Measurements from ENCODE around the gene PKD2. TPM values are rescaled to one million over a fixed set of nuclear protein-coding genes. Genes with fewer than 3 reads are reported as not detected.

The PKD2 gene
- total and polyA plus RNA-seq, 7 donors = 1.4 to 123 (median 67.6) TPM

DNA sequence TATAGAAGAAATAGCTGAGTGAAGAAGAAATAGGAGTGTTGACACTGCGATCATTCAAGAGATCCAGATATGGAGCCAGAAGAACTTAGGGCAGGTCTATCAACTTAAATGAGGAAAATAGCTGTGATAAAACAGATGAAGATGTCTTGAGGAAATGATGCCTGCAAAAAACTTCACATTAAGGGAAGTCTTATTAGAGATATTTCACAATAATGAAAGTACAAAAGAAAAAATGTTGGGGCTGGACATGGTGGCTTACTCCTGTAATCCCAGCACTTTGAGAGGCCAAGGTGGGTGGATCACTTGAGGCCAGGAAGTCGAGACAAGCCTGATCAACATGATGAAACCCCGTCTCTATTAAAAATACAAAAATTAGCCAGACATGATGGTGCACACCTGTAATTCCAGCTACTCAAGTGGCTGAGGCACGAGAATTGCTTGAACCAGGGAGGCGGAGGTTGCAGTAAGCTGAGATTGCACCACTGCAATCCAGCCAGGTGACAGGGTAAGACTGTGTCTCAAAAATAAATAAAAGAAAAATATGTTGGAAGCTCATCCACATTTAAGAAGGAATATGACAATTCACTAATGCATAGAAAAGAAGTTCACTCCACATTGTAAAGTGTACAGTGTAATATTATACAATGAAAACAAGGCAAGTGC, 56.3 kb downstream of the PKD2 start:
- no peak for DNase-seq
- TF ChIP-seq POLR2A (IDR thresholded peaks at IDR 0.05) (no peak), POLR2AphosphoS5 (IDR thresholded peaks at IDR 0.05) (no peak), EP300 (IDR thresholded peaks at IDR 0.05) (no peak)
- TF ChIP-seq, protein P1, sequence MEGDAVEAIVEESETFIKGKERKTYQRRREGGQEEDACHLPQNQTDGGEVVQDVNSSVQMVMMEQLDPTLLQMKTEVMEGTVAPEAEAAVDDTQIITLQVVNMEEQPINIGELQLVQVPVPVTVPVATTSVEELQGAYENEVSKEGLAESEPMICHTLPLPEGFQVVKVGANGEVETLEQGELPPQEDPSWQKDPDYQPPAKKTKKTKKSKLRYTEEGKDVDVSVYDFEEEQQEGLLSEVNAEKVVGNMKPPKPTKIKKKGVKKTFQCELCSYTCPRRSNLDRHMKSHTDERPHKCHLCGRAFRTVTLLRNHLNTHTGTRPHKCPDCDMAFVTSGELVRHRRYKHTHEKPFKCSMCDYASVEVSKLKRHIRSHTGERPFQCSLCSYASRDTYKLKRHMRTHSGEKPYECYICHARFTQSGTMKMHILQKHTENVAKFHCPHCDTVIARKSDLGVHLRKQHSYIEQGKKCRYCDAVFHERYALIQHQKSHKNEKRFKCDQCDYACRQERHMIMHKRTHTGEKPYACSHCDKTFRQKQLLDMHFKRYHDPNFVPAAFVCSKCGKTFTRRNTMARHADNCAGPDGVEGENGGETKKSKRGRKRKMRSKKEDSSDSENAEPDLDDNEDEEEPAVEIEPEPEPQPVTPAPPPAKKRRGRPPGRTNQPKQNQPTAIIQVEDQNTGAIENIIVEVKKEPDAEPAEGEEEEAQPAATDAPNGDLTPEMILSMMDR (IDR thresholded peaks at IDR 0.05) = no peak
- Histone ChIP-seq H3K27me3 (no peaks in the 10 kb centered on the region), H3K4me3 (no peak overlapping the region), H3K4me1 (no peaks in the 10 kb centered on the region), H3K36me3 (peaks cover 23 to 100% (median 48%) of the 10 kb centered on the region in 4 donors), H3K9me3 (no peaks in the 10 kb centered on the region), H3K27ac (no peak overlapping the region)
- 92 to 95% methylated on average over 5 of the region's 5 CpGs for WGBS, 2 donors
- intact Hi-C loops (cut with DNase I) = no loop called here

DNA sequence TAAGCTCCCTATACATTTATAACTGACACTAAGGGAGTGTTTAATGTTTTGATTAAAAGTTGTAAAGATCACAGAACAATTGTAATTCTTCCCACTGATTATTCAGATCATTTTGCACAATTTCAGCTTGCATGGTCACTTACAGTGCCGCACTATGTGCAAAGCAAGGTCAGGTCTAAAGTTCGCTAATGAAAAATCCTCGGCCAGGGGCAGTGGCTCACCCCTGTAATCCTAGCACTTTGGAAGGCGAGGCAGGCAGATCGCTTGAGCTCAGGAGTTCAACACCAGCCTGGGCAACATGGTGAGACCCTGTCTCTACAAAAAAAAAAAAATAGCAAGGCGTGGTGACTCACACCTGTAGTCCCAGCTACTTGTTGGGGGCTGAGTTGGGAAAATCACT, 57.0 kb downstream of the PKD2 start:
- Histone ChIP-seq H3K9me3 (no peaks in the 10 kb centered on the region), H3K27ac (no peak overlapping the region), H3K36me3 (peaks cover 23 to 100% (median 50%) of the 10 kb centered on the region in 4 donors), H3K27me3 (no peaks in the 10 kb centered on the region), H3K4me3 (no peak overlapping the region), H3K4me1 (no peaks in the 10 kb centered on the region)
- intact Hi-C loops (cut with DNase I) = no loop called here
- no peak for TF ChIP-seq POLR2A (IDR thresholded peaks at IDR 0.05)
- TF ChIP-seq, protein P1 (IDR thresholded peaks at IDR 0.05) = no peak
- no peak for TF ChIP-seq EP300 (IDR thresholded peaks at IDR 0.05)
- TF ChIP-seq POLR2AphosphoS5 (IDR thresholded peaks at IDR 0.05) = no peak
- no peak for DNase-seq
- 87 to 90% methylated on average over 6 of the region's 6 CpGs for WGBS, 2 donors

DNA sequence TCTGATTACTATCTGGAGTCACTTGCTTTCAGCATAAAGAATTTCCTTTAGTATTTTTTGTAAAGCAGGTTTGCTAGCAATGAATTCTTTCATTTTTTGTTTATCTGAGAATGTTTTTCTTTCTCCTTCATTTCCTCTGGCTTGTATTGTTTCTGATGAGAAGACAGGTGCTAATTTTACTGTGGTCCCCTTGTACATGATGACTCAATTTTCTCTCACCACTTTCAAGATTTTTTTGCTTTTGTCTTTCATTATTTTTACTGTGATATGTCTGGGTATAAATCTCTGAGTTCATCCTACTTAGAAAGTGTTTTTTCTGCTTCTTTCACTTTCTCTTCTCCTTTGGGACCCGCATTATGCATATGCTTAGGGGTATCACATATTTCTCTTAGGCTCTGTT, 62.6 kb downstream of the PKD2 start:
- no peaks in the 10 kb centered on the region for H3K27me3 ChIP-seq
- no peak overlapping the region for H3K27ac ChIP-seq
- no peaks in the 10 kb centered on the region for H3K9me3 ChIP-seq
- no peaks in the 10 kb centered on the region for H3K4me1 ChIP-seq
- H3K36me3 ChIP-seq = peaks cover 35 to 98% (median 67%) of the 10 kb centered on the region in 4 donors
- 94 to 95% methylated on average over 1 of the region's 1 CpG for WGBS, 2 donors
- intact Hi-C loops (cut with DNase I) = no loop called here
- no peak for TF ChIP-seq POLR2A (IDR thresholded peaks at IDR 0.05)
- TF ChIP-seq POLR2AphosphoS5 (IDR thresholded peaks at IDR 0.05) = no peak
- TF ChIP-seq, protein P1 (IDR thresholded peaks at IDR 0.05) = no peak
- no peak overlapping the region for H3K4me3 ChIP-seq
- no peak for DNase-seq

DNA sequence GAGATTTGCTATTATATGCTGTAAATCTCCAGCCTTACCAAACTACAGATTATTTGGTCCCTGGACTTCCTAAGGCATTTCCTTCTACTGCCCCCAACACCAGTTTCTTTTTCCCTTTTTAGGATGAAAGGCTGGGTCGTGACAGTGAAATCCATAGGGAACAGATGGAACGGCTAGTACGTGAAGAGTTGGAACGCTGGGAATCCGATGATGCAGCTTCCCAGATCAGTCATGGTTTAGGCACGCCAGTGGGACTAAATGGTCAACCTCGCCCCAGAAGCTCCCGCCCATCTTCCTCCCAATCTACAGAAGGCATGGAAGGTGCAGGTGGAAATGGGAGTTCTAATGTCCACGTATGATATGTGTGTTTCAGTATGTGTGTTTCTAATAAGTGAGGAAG, 67.9 kb downstream of the PKD2 start:
- Histone ChIP-seq H3K27me3 (no peaks in the 10 kb centered on the region), H3K4me3 (no peak overlapping the region), H3K4me1 (no peaks in the 10 kb centered on the region), H3K9me3 (no peaks in the 10 kb centered on the region), H3K27ac (no peak overlapping the region), H3K36me3 (peaks cover 25 to 87% (median 36%) of the 10 kb centered on the region in 4 donors)
- 95 to 97% methylated on average over 9 of the region's 9 CpGs for WGBS, 2 donors
- intact Hi-C loops (cut with DNase I) = no loop called here
- DNase-seq = no peak
- TF ChIP-seq POLR2A (IDR thresholded peaks at IDR 0.05) = no peak
- no peak for TF ChIP-seq POLR2AphosphoS5 (IDR thresholded peaks at IDR 0.05)
- TF ChIP-seq, protein P1 (IDR thresholded peaks at IDR 0.05) = no peak
- TF ChIP-seq EP300 (IDR thresholded peaks at IDR 0.05) = no peak

Measured in sigmoid colon (tissue), 7 donors.